Lower leg skin (tissue), 4 donors: ENCODE data around the gene GALR1. TPM values are rescaled to one million over a fixed set of nuclear protein-coding genes. Genes with fewer than 3 reads are reported as not detected.

Experiments used
- DNase-seq, 2 donors: peaks; one replicate each; pipeline ENCODE4 v3.0.0-alpha.2; 2019; ENCODE audit warnings: low spot score in 2 of 2
- H3K4me3 ChIP-seq: fragments of 200-600 bp; sonication (generic); 2 replicates; pipeline ENCODE4 v1.5.1; 2017; ENCODE audit warnings: mild to moderate bottlenecking, low read depth; ENCODE audit not compliant: poor library complexity, severe bottlenecking
- POLR2A ChIP-seq, 2 donors: fragments of 450-650 bp; IDR thresholded peaks; one replicate each; pipeline ENCODE4 v1.6.1; 2016 to 2017; ENCODE audit warnings: antibody characterized with exemption in 2 of 2, mild to moderate bottlenecking in 1 of 2, moderate library complexity in 1 of 2
- WGBS, 2 donors: methylation state at CpG; one replicate each; pipeline ENCODE4 v1.1.5; 2018; 5-methylcytosine and 5-hydroxymethylcytosine counted together
- intact Hi-C: fragments of 100-400 bp; cut with DNase I; formaldehyde crosslinking; loops from one replicate; pipeline ENCODE4 v1.15.0; 2023; ENCODE audit warnings: low total_unique reads
- total RNA-seq, 4 donors: library from RNA; depleted of rRNA; stranded (reverse); fragments of >200 nt; gene quantifications; one replicate each; pipeline ENCODE4 v1.1.0, GENCODE V29; 2016
- TF ChIP-seq, protein P1 (sequence below), 3 donors: fragments of 450-650 bp; IDR thresholded peaks; one replicate each; pipeline ENCODE4 v1.5.1; 2016; ENCODE audit warnings: antibody characterized with exemption in 3 of 3, mild to moderate bottlenecking in 3 of 3, moderate library complexity in 2 of 3

Gene GALR1
- total RNA-seq, 4 donors from 2014 or later, result not detected

DNA sequence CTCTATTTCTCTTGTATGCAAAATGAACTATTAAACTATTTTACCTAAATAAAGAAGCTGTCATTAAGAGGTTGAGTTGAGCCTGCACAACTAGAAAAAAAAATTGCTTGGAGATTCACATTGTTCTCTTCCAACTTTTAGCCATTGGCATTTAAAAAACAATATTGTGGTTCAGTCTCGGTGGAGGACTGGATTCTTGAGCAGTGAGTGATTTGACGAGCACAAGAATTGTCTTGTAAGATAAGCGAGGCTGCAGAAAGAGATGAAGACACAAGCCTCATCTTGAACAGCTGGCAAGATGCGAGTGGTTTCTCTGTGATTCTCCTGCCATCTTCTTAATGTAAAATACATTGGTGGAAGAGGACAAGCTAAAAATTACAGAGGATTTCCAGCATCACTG lies 67.0 kb downstream of the GALR1 start:
- H3K4me3 ChIP-seq, result no peak overlapping the region
- 50 to 52% methylated on average over 4 of the region's 4 CpGs for WGBS, 2 donors
- TF ChIP-seq, protein P1, sequence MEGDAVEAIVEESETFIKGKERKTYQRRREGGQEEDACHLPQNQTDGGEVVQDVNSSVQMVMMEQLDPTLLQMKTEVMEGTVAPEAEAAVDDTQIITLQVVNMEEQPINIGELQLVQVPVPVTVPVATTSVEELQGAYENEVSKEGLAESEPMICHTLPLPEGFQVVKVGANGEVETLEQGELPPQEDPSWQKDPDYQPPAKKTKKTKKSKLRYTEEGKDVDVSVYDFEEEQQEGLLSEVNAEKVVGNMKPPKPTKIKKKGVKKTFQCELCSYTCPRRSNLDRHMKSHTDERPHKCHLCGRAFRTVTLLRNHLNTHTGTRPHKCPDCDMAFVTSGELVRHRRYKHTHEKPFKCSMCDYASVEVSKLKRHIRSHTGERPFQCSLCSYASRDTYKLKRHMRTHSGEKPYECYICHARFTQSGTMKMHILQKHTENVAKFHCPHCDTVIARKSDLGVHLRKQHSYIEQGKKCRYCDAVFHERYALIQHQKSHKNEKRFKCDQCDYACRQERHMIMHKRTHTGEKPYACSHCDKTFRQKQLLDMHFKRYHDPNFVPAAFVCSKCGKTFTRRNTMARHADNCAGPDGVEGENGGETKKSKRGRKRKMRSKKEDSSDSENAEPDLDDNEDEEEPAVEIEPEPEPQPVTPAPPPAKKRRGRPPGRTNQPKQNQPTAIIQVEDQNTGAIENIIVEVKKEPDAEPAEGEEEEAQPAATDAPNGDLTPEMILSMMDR (IDR thresholded peaks at IDR 0.05), result no peak
- no peak for TF ChIP-seq POLR2A (IDR thresholded peaks at IDR 0.05)
- no peak for DNase-seq
- intact Hi-C loops, result no loop called here

DNA sequence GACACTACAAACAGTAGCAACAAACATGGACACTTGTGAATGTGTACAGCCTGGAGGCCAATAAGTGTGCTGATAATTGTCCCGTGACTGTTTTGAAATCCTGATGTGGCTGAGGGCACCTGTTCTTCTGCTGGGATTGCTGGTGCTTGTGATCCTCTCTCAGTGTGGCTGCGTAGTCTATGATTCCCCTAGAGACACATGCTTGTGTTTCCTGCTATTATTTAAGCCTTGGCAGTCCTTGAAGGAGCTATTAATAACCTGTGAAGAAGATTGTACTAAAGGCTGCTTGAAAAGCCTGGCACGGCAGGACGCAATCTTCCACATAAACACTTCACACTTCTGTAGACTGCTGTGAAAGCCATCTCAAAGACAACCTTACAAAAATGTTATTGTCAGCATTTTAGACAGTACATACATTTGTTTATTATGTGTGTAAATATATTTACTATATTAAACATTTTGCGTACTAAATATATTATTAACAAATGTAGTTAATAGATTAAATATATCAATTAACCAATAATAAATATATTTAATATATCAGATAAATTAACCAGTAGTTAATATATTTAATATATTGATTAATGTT lies 71.4 kb downstream of the GALR1 start:
- H3K4me3 ChIP-seq, result no peak overlapping the region
- TF ChIP-seq, protein P1 (IDR thresholded peaks at IDR 0.05), result no peak
- TF ChIP-seq POLR2A (IDR thresholded peaks at IDR 0.05), result no peak
- WGBS, 2 donors, result 41 to 52% methylated on average over 5 of the region's 5 CpGs
- intact Hi-C loops, result no loop called here
- no peak for DNase-seq

DNA sequence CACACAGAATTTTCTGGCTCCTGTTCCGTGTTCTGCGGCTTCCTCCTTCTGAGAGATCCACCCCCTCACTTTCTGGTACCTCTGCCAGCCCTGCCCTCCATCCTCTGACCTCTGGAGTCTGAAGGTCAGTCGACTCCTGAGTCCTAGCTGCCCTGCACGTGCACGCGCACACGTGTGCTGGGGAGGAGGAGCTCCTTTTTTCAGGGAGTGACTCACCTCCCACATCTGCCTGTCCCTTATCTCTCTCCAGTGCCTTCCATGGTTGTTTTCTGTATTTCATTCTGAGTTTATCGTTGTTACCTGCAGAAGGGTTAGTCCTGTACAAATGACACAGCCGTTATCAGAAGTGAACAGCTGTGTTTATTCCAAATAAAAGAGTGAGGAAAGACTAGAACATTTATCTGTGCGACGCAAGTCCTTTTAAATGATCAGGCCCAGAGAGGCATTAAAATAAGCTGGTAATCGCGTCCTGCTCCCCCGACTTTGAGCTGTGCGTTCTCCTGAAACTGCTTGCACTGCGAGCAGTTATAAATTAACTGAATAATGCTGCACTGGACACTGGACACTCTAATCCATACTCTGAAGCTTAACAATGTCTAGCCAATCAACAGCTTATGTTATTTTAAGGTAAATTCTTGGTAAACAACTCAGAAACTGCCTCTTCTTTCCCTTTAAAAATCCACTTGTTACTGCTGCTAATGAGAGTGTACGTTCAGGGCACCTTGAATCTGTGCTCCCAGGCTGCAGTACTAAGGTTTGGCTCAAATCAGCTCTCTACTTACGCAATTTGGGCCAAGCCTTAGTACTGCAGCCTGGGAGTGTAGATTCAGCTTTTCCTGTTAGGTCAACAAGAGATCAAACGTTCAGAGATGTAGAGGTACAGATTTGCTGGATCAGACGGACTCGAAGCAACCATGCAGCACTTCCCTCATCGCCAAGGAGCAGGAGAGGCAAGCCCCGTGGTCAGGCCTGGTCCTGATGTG lies 72.5 kb downstream of the GALR1 start:
- DNase-seq, result no peak
- H3K4me3 ChIP-seq, result no peak overlapping the region
- TF ChIP-seq, protein P1 (IDR thresholded peaks at IDR 0.05), result no peak
- no peak for TF ChIP-seq POLR2A (IDR thresholded peaks at IDR 0.05)
- intact Hi-C loops, result no loop called here
- WGBS, 2 donors, result 80 to 82% methylated on average over 23 of the region's 23 CpGs

DNA sequence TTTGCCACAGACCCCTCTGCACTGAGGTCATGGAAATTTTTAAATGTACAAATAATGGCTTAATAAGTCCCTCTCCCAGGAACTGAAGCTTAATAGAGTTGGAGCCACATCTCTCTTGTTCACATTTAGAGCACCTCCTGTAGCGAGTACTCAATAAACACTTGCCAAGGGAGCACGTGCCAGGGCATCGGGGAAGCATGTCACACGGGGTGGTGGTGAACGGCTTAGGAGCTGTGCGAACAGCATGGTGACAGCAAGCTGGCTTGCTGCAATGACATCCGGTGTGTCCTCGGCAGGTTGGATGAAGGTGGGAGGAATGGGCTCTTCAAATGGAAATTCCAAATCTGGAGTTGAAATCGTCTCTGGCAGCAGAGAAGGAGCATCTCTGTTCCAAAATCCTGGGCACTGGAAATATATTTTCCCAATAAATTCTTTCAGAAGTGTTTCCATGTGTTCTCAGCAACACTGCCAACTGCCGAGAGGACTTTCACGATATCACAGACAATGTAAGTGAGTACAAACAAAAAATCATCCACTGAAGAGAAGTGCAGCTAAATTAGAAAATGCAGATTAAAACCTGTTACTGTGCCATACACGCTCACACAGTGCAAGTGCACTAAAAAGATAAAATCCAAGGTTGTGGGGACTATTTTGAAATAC lies 74.1 kb downstream of the GALR1 start:
- TF ChIP-seq, protein P1 (IDR thresholded peaks at IDR 0.05), result no peak
- TF ChIP-seq POLR2A (IDR thresholded peaks at IDR 0.05), result no peak
- DNase-seq, result no peak
- intact Hi-C loops, result no loop called here
- WGBS, 2 donors, result 56 to 64% methylated on average over 12 of the region's 12 CpGs
- H3K4me3 ChIP-seq, result no peak overlapping the region

Other genes with a start within 250 kb of the GALR1 start
- 10 to 100 TPM; 45.0 to 60.0 (median 51.9) TPM for gene MBP, start 117.1 kb upstream of the GALR1 start, total RNA-seq